Stimulated activated CD8-positive, alpha-beta memory T cell treated with anti-CD3 and anti-CD28 coated beads, Interleukin-2, amount 100 ng/mL, for 1 hour (primary cell): ENCODE results near the gene KLF6.

Experiments
- DNase-seq, 2 donors: peaks; one replicate each; pipeline ENCODE4 v3.0.0-alpha.2; 2020; ENCODE audit warnings: low read depth in 2 of 2

Gene KLF6

DNA sequence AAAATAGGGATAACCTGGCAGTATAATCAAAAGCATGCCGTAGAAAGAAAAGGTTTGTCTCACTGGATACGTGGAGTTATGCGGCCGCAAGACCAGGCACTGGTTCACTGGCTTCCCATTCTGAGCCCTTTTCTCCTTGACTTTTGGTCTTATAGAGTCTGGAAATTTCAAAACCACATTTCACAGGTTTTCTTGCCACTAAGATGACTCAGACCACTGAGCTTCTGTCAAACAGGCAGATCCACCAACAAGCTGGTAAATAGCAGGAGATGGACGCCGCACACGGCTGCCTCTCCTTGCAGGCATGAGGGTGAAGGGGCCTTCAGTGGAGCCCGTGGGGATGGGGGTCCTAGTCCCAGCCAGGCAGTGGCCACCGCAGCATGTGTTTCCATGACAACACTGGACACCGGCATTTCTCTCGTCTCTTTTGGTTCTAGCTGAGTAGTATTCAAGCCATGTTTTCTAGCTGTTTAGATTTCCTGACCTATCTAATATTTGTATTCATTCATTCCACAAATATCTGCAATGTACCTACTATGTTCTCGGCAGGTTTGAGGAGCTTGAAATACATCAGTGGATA, 55.5 kb downstream of the KLF6 start:
- DNase-seq, result no peak

- DNase-seq, result no peak
These were observed 56.4 kb downstream of the KLF6 start for GRCh38 chr10:3728563-3728962.

GRCh38 chr10:3727268-3727667, 57.7 kb downstream of the KLF6 start:
- DNase-seq, result no peak
